Epithelial cell of proximal tubule (primary cell): ENCODE data around the gene CCDC192. TPM values are rescaled to one million over a fixed set of nuclear protein-coding genes. Genes with fewer than 3 reads are reported as not detected.

Experiments used
- DNase-seq: peaks from one replicate; pipeline ENCODE4 v3.0.0-alpha.2; 2011; ENCODE audit warnings: low read depth
- H3K4me3 ChIP-seq: 2 replicates; pipeline ENCODE4 v1.5.1; 2011; ENCODE audit warnings: low read depth, mild to moderate bottlenecking, low read length
- CTCF ChIP-seq: conservative IDR thresholded peaks from 2 replicates; pipeline ENCODE4 v1.5.1; 2012; ENCODE audit warnings: low read depth, mild to moderate bottlenecking, low read length
- total RNA-seq: library from RNA; depleted of rRNA; stranded (reverse); fragments of >200 nt; gene quantifications from 2 replicates; pipeline ENCODE4 v1.2.3, GENCODE V29; 2015

The CCDC192 gene
- total RNA-seq, 1 donor from 2014 or later: not detected

GRCh38 chr5:127899214-127899610 lies 196.0 kb downstream of the CCDC192 start:
- no peak for DNase-seq
- TF ChIP-seq CTCF: no peak

GRCh38 chr5:127906562-127907204 lies 203.5 kb downstream of the CCDC192 start:
- no peak for TF ChIP-seq CTCF
- no peak for DNase-seq
- H3K4me3 ChIP-seq: no peak overlapping the region

More at GRCh38 chr5:127899214-127899610, 196.0 kb downstream of the CCDC192 start:
- no peak overlapping the region for H3K4me3 ChIP-seq

GRCh38 chr5:127907907-127908306 lies 204.7 kb downstream of the CCDC192 start:
- DNase-seq: no peak
- no peak overlapping the region for H3K4me3 ChIP-seq
- TF ChIP-seq CTCF: no peak

GRCh38 chr5:127909066-127909465 lies 205.9 kb downstream of the CCDC192 start:
- peak; percentile 16 for DNase-seq
- peak; percentile 87 for TF ChIP-seq CTCF
- H3K4me3 ChIP-seq: no peak overlapping the region

- TF ChIP-seq CTCF: no peak
- DNase-seq: no peak
- H3K4me3 ChIP-seq: no peak overlapping the region
Measured at GRCh38 chr5:127909821-127910220, 206.6 kb downstream of the CCDC192 start.

GRCh38 chr5:127910307-127910956 lies 207.2 kb downstream of the CCDC192 start:
- no peak for TF ChIP-seq CTCF
- H3K4me3 ChIP-seq: no peak overlapping the region
- DNase-seq: no peak

- TF ChIP-seq CTCF: no peak
- DNase-seq: no peak
- H3K4me3 ChIP-seq: no peak overlapping the region
Measured at GRCh38 chr5:127911619-127912018, 208.4 kb downstream of the CCDC192 start.
